Lung (tissue), 12 donors: Measurements from ENCODE around the gene SIK3. TPM values are rescaled to one million over a fixed set of nuclear protein-coding genes. Genes with fewer than 3 reads are reported as not detected.

Source experiments
- ATAC-seq: fragments of 200-7000 bp; cut with Tn5 transposase; one replicate; pipeline ENCODE4 v1.9.1; 2020; ENCODE audit warnings: moderate number of reproducible peaks; ENCODE audit not compliant: insufficient read depth, low FRiP score
- DNase-seq, 3 donors: peaks; one replicate each; pipeline ENCODE4 v3.0.0-alpha.2; 2013 to 2017
- H3K27ac ChIP-seq, 2 donors: one replicate each; pipeline ENCODE4 v1.5.1; 2013; ENCODE audit warnings: mild to moderate bottlenecking in 2 of 2, moderate library complexity in 2 of 2, control low read depth in 1 of 2, inconsistent platforms in 1 of 2, low read depth in 1 of 2, low read length in 1 of 2
- H3K27me3 ChIP-seq, 3 donors: one replicate each; pipeline ENCODE4 v1.5.1; 2013; ENCODE audit warnings: low read length in 2 of 3; ENCODE audit not compliant: control insufficient read depth in 3 of 3, insufficient read depth in 3 of 3
- H3K36me3 ChIP-seq, 4 donors: one replicate each; pipeline ENCODE4 v1.5.1; 2013; ENCODE audit warnings: low read length in 4 of 4, mild to moderate bottlenecking in 1 of 4, moderate library complexity in 1 of 4; ENCODE audit not compliant: control insufficient read depth in 4 of 4, insufficient read depth in 4 of 4
- H3K4me1 ChIP-seq, 5 donors: one replicate each; pipeline ENCODE4 v1.5.1; 2013; ENCODE audit warnings: low read length in 5 of 5, mild to moderate bottlenecking in 2 of 5, moderate library complexity in 1 of 5; ENCODE audit not compliant: control insufficient read depth in 5 of 5, insufficient read depth in 5 of 5
- H3K4me3 ChIP-seq: one replicate; pipeline ENCODE4 v1.5.1; 2013; ENCODE audit warnings: mild to moderate bottlenecking, control low read depth, moderate library complexity
- H3K9ac ChIP-seq, 2 donors: one replicate each; pipeline ENCODE4 v1.5.1; 2013; ENCODE audit warnings: low read length in 2 of 2, control low read depth in 1 of 2; ENCODE audit not compliant: insufficient read depth in 1 of 2
- H3K9me3 ChIP-seq, 4 donors: one replicate each; pipeline ENCODE4 v1.5.1; 2013; ENCODE audit warnings: low read length in 3 of 4, mild to moderate bottlenecking in 1 of 4, moderate library complexity in 1 of 4; ENCODE audit not compliant: control insufficient read depth in 4 of 4, insufficient read depth in 3 of 4
- WGBS, 2 donors: extraction: QIAGEN DNeasy Blood & Tissue Kit; methylation state at CpG; one replicate each; pipeline ENCODE4 v1.1.7; 2013; 5-methylcytosine and 5-hydroxymethylcytosine counted together
- polyA plus RNA-seq, 2 donors: library from polyadenylated mRNA; stranded (reverse); fragments of 200-250 nt; gene quantifications; one replicate each; pipeline ENCODE4 v1.2.1, GENCODE V29; 2013
- total RNA-seq, 2 donors: library from RNA; depleted of rRNA in 1 of 2; stranded (reverse); fragments of >200 nt in 1 of 2; gene quantifications; one replicate each; pipeline ENCODE4 v1.2.1, GENCODE V29; 2014 to 2021
- TF ChIP-seq, protein P1 (sequence below): IDR thresholded peaks from 2 replicates; pipeline ENCODE4 v1.5.1; 2012; ENCODE audit warnings: mild to moderate bottlenecking; ENCODE audit errors: control extremely low read depth, extremely low read depth
- donor health status: control.
- donor health status: control.
- donor health status: Bipolar disorder and iron deficiency.
- donor health status: healthy.
- donor health status: DM: yes; HTN: yes; CAD: no.

SIK3 gene
- total and polyA plus RNA-seq, 4 donors: 9.0 to 43.4 (median 29.6) TPM

- H3K36me3 ChIP-seq: peaks cover 32 to 52% (median 48%) of the 10 kb centered on the region in 4 donors
- TF ChIP-seq, protein P1, sequence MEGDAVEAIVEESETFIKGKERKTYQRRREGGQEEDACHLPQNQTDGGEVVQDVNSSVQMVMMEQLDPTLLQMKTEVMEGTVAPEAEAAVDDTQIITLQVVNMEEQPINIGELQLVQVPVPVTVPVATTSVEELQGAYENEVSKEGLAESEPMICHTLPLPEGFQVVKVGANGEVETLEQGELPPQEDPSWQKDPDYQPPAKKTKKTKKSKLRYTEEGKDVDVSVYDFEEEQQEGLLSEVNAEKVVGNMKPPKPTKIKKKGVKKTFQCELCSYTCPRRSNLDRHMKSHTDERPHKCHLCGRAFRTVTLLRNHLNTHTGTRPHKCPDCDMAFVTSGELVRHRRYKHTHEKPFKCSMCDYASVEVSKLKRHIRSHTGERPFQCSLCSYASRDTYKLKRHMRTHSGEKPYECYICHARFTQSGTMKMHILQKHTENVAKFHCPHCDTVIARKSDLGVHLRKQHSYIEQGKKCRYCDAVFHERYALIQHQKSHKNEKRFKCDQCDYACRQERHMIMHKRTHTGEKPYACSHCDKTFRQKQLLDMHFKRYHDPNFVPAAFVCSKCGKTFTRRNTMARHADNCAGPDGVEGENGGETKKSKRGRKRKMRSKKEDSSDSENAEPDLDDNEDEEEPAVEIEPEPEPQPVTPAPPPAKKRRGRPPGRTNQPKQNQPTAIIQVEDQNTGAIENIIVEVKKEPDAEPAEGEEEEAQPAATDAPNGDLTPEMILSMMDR: no peak
- ATAC-seq: no peak
- H3K4me1 ChIP-seq: no peaks in the 10 kb centered on the region
- H3K4me3 ChIP-seq: no peak overlapping the region
- 96 to 98% methylated on average over 8 of the region's 8 CpGs for WGBS, 2 donors
- no peaks in the 10 kb centered on the region for H3K9me3 ChIP-seq
- no peak overlapping the region for H3K27ac ChIP-seq
- no peak overlapping the region for H3K9ac ChIP-seq
- H3K27me3 ChIP-seq: no peaks in the 10 kb centered on the region
- no peak for DNase-seq
These were observed 239.1 kb downstream of the SIK3 start for GRCh38 chr11:116859175-116859574.

DNA sequence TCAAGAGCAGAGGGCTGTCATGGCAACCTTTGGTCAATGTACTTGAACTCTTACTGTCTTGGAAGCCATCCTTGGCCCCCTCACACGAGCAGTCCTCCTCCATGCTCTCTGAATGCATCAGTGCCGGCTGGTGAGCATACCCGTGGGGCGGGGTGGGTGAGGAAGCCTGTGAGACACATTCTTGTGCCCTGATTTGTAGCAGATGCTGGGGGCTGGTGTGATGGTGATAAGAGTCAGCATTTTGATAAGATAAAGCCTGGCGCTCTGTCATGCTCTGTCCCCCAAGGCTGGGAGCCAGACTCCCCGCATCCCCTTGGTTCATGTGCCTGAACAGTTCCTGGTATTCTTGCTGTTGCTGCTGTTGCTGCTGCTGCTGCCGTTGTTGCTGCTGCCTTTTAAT lies 240.3 kb downstream of the SIK3 start:
- Histone ChIP-seq H3K4me3 (no peak overlapping the region), H3K4me1 (peaks cover 0 to 5% (median under 1%) of the 10 kb centered on the region in 5 donors), H3K9ac (no peak overlapping the region), H3K27ac (no peak overlapping the region), H3K27me3 (no peaks in the 10 kb centered on the region), H3K36me3 (peaks cover 28 to 52% (median 42%) of the 10 kb centered on the region in 4 donors), H3K9me3 (no peaks in the 10 kb centered on the region)
- ATAC-seq (no peak), DNase-seq (no peak)
- TF ChIP-seq, protein P1: no peak
- WGBS, 2 donors: 86 to 91% methylated on average over 7 of the region's 7 CpGs

GRCh38 chr11:116857316-116857715 lies 240.9 kb downstream of the SIK3 start:
- 82 to 89% methylated on average over 2 of the region's 2 CpGs for WGBS, 2 donors
- Histone ChIP-seq H3K4me1 (peaks cover 0 to 8% (median 7%) of the 10 kb centered on the region in 5 donors), H3K9ac (no peak overlapping the region), H3K9me3 (no peaks in the 10 kb centered on the region), H3K27me3 (no peaks in the 10 kb centered on the region), H3K27ac (no peak overlapping the region), H3K36me3 (peaks cover 26 to 49% (median 40%) of the 10 kb centered on the region in 4 donors), H3K4me3 (no peak overlapping the region)
- DNase-seq (peak in 1 of 3 donors; percentile 19), ATAC-seq (no peak)
- TF ChIP-seq, protein P1: no peak

GRCh38 chr11:116856423-116856822 lies 241.8 kb downstream of the SIK3 start:
- Histone ChIP-seq H3K27me3 (no peaks in the 10 kb centered on the region), H3K4me1 (peaks cover 0 to 13% (median 8%) of the 10 kb centered on the region in 5 donors), H3K27ac (no peak overlapping the region), H3K36me3 (peaks cover 23 to 44% (median 33%) of the 10 kb centered on the region in 4 donors), H3K9me3 (no peaks in the 10 kb centered on the region), H3K4me3 (no peak overlapping the region), H3K9ac (no peak overlapping the region)
- ATAC-seq (no peak), DNase-seq (no peak)
- WGBS, 2 donors: 80 to 96% methylated on average over 5 of the region's 5 CpGs
- TF ChIP-seq, protein P1: no peak
